ENCODE measurements around the gene CLSTN3. TPM values are rescaled to one million over a fixed set of nuclear protein-coding genes. Genes with fewer than 3 reads are reported as not detected.

CLSTN3 gene
- total RNA-seq, 4 donors from 2014 or later = 25.9 to 57.5 (median 44.8) TPM

DNA sequence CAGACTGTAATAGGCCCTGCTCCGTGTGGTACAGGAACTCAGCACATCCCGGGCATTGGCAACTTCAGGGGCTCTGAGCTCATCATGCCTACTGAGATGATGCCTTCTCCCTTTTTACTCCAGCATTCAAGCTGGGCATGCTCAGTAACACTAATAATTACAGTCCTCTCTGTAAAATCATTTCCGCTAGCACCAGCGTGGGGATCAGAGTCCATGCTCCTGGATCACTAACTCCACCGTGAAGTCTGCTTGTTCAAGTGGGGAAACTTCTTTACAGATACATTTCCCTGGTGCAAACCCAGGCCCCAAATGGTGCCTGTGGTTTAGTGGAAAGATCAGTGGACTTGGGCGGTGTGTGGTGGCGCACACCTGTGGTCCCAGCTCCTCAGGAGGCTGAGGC lies 16.7 kb downstream of the CLSTN3 start:
- DNase-seq (ENCODE audit: low spot score) (no peak), ATAC-seq (ENCODE audit: low FRiP score) (no peak)
- TF ChIP-seq, protein P1, sequence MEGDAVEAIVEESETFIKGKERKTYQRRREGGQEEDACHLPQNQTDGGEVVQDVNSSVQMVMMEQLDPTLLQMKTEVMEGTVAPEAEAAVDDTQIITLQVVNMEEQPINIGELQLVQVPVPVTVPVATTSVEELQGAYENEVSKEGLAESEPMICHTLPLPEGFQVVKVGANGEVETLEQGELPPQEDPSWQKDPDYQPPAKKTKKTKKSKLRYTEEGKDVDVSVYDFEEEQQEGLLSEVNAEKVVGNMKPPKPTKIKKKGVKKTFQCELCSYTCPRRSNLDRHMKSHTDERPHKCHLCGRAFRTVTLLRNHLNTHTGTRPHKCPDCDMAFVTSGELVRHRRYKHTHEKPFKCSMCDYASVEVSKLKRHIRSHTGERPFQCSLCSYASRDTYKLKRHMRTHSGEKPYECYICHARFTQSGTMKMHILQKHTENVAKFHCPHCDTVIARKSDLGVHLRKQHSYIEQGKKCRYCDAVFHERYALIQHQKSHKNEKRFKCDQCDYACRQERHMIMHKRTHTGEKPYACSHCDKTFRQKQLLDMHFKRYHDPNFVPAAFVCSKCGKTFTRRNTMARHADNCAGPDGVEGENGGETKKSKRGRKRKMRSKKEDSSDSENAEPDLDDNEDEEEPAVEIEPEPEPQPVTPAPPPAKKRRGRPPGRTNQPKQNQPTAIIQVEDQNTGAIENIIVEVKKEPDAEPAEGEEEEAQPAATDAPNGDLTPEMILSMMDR (IDR thresholded peaks at IDR 0.05) = no peak

DNA sequence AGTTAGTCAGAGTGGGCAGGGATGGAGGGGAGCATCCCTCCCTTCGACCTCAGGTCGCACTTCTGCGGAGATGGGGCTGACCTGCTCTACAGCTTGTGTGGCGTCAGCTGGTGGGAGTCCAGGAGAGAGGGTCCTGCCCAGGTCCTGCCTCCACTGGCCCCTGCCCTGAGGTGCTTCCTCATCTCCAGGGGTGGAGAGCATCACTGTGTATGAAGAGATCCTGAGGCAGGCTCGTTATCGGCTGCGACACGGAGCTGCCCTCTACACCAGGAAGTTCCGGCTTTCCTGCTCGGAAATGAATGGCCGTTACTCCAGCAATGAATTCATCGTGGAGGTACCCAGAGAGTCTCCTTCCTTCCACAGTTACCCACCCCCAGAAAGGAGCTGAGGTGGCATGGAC lies 20.2 kb downstream of the CLSTN3 start:
- no peak for DNase-seq (ENCODE audit: low spot score)
- ATAC-seq (ENCODE audit: low FRiP score) = peak; percentile 20

DNA sequence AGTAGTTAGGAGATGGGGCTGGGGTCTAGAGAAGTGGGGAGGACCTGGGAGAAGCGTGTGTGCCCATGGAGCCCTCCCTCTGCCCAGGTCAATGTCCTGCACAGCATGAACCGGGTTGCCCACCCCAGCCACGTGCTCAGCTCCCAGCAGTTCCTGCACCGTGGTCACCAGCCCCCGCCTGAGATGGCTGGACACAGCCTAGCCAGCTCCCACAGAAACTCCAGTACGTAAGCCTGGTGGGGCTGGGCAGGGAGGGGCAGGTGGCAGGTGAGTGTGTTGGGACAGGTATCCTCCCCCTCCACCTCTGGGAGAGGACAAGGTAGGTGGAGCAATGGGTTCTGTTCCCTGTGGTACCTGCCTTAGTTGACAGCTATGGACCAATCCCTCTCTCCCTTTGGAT lies 20.7 kb downstream of the CLSTN3 start:
- DNase-seq (ENCODE audit: low spot score) (no peak), ATAC-seq (ENCODE audit: low FRiP score) (no peak)
- TF ChIP-seq, protein P1 (IDR thresholded peaks at IDR 0.05) = no peak

More for the DNA sequence above, 20.2 kb downstream of the CLSTN3 start:
- TF ChIP-seq, protein P1 (IDR thresholded peaks at IDR 0.05) = no peak

DNA sequence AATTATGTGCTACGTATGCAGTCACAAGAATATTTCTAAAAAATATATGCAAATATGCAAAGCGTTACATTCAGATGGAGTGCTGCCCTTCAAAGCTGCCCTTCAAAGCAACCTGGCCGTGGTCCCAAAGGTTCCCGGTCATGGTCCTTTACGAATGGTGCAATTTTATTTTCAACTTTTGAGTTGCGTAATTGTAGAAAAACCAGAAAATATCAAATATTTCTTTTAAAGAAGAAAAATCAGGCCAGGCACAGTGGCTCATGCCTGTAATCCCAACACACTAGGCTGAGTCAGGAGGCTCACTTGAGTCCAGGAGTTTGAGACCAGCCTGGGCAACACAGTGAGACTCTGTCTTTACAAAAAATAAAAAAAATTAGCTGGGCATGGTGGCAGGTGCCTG lies 21.4 kb downstream of the CLSTN3 start:
- DNase-seq (ENCODE audit: low spot score) (no peak), ATAC-seq (ENCODE audit: low FRiP score) (no peak)
- TF ChIP-seq, protein P1 (IDR thresholded peaks at IDR 0.05) = no peak

DNA sequence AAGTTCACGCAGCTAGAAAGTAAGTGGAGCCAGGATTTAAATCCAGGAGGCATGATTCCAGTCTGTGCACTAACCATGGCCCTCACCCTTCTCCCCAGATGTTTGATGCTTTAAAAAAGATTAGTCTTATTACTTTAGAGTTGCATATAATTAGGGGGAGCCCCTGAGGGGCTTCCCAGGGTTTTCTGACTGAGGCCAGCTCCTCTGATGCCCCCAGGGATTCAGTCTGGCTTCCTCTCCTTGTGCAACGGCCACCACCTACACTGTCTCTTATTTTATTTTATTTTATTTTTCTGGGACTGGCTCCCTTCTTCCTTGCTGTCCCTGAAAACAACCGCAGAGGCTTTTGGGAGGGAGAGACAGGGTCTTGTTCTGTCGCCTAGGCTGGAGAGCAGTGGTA lies 22.6 kb downstream of the CLSTN3 start:
- TF ChIP-seq, protein P1 (IDR thresholded peaks at IDR 0.05) = no peak
- no peak for ATAC-seq (ENCODE audit: low FRiP score)
- no peak for DNase-seq (ENCODE audit: low spot score)

DNA sequence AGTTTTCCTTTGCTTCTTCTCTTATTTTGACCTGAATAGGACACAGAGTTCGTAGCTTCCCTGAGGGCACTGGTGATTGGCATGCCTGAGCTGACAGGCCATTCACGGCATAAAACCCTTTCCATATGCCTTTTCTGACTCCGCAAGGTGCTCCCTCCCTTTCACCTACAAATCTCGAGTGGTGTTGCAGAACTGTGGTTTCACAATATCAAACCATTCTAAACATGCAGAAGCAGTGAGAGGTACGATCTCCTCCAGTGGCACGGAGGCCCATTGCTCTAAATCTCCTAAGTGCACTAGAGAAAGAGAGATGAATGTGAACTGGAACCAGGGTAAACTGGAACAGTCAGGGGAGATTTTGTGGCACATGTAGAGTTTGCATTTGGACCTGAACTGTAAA lies 23.9 kb downstream of the CLSTN3 start:
- TF ChIP-seq, protein P1 (IDR thresholded peaks at IDR 0.05) = no peak
- ATAC-seq (ENCODE audit: low FRiP score) (no peak), DNase-seq (ENCODE audit: low spot score) (no peak)

DNA sequence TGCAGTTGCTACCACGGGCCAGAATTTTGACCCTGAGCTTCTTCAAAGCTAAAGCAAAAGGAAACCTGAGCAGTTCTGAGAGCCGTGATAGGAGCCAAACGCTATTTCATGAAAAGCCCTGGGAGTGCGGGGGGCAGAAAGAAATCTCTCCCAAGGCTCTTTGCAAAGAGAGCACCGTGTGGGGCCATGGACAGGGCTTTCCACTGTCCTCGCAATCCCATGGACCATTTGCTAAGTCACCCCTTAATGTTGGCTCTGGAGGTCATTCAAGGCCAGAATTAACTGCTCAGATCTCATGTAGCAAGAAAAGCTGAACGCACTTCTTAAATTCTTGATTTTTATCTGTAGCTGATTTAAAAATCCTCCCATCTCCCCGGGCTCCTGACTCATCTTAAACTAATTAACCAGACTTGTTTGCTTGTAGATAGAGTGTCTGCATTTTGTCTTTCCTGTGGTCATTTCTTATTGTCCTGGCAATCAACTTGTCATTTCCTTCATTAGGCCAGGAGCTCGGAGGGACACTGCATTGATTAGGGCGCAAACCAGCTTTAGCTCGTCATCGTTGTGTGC lies 24.8 kb downstream of the CLSTN3 start:
- DNase-seq (ENCODE audit: low spot score) (no peak), ATAC-seq (ENCODE audit: low FRiP score) (no peak)
- TF ChIP-seq, protein P1 (IDR thresholded peaks at IDR 0.05) = no peak

Measured in omental fat pad (tissue), 4 donors.